Erythroblast (primary cell): ENCODE results near the gene EIF4G3.

Source experiments
- GATA1 ChIP-seq: IDR thresholded peaks from 2 replicates; pipeline ENCODE4 v1.6.1; 2011; ENCODE audit warnings: low read depth, mild to moderate bottlenecking, control low read depth, low read length, moderate library complexity
- POLR2A ChIP-seq: IDR thresholded peaks from 2 replicates; pipeline ENCODE4 v1.6.1; 2011; ENCODE audit warnings: mild to moderate bottlenecking, low read length

DNA sequence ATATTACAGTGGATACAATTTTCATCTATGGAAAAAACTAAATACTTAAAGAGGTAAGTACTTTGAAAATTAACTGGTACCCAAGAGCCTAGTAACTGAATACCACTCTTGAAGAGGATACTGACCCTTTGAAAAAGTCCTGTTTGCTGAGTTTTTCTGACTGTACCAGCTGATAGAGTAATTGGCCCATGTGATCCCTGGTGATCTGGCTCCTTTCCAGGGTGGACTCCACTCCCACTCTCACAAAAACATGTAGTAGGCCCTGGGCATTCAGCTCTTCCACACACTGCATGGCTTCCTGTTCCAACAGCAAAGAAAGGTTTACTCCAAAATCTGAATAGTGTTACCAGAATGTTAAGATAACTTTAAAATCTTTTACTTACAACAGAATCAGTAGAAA lies 336.0 kb downstream of the EIF4G3 start:
- no peak for TF ChIP-seq POLR2A
- TF ChIP-seq GATA1 = no peak
